ENCODE measurements around the gene TMEM42.

DNA sequence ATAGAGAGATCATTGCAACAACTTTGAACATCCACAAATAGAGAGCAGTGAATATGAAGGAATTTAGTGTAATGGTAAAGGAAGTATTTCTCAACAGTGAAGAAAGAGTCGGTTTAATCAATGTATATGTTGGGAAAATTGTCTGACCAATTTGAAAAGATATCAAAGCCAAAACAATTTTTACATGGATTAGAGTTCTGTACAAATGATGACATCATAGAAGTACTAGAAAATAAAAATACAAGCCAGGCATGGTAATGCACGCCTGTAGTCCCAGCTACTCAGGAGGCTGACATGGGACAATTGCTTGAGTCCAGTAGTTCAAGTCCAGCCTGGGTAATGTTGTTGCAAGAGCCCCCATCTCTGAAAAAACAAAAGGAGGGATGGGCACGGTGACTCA, 26.0 kb upstream of the TMEM42 start:
- TF ChIP-seq, protein P1, sequence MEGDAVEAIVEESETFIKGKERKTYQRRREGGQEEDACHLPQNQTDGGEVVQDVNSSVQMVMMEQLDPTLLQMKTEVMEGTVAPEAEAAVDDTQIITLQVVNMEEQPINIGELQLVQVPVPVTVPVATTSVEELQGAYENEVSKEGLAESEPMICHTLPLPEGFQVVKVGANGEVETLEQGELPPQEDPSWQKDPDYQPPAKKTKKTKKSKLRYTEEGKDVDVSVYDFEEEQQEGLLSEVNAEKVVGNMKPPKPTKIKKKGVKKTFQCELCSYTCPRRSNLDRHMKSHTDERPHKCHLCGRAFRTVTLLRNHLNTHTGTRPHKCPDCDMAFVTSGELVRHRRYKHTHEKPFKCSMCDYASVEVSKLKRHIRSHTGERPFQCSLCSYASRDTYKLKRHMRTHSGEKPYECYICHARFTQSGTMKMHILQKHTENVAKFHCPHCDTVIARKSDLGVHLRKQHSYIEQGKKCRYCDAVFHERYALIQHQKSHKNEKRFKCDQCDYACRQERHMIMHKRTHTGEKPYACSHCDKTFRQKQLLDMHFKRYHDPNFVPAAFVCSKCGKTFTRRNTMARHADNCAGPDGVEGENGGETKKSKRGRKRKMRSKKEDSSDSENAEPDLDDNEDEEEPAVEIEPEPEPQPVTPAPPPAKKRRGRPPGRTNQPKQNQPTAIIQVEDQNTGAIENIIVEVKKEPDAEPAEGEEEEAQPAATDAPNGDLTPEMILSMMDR (IDR thresholded peaks at IDR 0.05), result no peak
- TF ChIP-seq POLR2A (IDR thresholded peaks at IDR 0.05) (no peak), EP300 (IDR thresholded peaks at IDR 0.05) (no peak)

All from ovary (tissue), 3 donors.